Chondrocyte (in vitro differentiated cells): ENCODE measurements around the gene TMEM134. TPM values are rescaled to one million over a fixed set of nuclear protein-coding genes. Genes with fewer than 3 reads are reported as not detected.

Source experiments
- DNase-seq: peaks from one replicate; pipeline ENCODE4 v3.0.0; 2021; ENCODE audit warnings: mixed read lengths, low spot score
- H3K27ac Mint-ChIP-seq: one replicate; pipeline ENCODE4 v1.8.0; 2021; ENCODE audit warnings: mild to moderate bottlenecking, moderate library complexity, mixed read lengths; ENCODE audit not compliant: unreplicated experiment
- H3K27me3 Mint-ChIP-seq: 2 replicates; pipeline ENCODE4 v1.8.0; 2021; ENCODE audit warnings: low read depth, mixed read lengths
- H3K36me3 Mint-ChIP-seq: 2 replicates; pipeline ENCODE4 v1.8.0; 2021; ENCODE audit warnings: low read depth, mixed read lengths
- H3K4me1 Mint-ChIP-seq: 2 replicates; pipeline ENCODE4 v1.8.0; 2021; ENCODE audit warnings: low read depth, mild to moderate bottlenecking, mixed read lengths
- H3K4me3 Mint-ChIP-seq: one replicate; pipeline ENCODE4 v1.8.0; 2021; ENCODE audit warnings: mild to moderate bottlenecking, moderate library complexity, mixed read lengths; ENCODE audit not compliant: unreplicated experiment
- H3K9me3 Mint-ChIP-seq: 2 replicates; pipeline ENCODE4 v1.8.0; 2021; ENCODE audit warnings: low read depth, mixed read lengths
- total RNA-seq: library from RNA; stranded (reverse); gene quantifications from 3 replicates; pipeline ENCODE4 v1.2.1, GENCODE V29; 2021
- TF ChIP-seq, protein P1 (sequence below): fragments of 200-600 bp; sonication (generic); IDR thresholded peaks from 2 replicates; pipeline ENCODE4 v1.5.0; 2021; ENCODE audit warnings: antibody characterized with exemption, mild to moderate bottlenecking, moderate library complexity

TMEM134 gene
- total RNA-seq, 1 donor from 2014 or later, result 50.9 TPM

DNA sequence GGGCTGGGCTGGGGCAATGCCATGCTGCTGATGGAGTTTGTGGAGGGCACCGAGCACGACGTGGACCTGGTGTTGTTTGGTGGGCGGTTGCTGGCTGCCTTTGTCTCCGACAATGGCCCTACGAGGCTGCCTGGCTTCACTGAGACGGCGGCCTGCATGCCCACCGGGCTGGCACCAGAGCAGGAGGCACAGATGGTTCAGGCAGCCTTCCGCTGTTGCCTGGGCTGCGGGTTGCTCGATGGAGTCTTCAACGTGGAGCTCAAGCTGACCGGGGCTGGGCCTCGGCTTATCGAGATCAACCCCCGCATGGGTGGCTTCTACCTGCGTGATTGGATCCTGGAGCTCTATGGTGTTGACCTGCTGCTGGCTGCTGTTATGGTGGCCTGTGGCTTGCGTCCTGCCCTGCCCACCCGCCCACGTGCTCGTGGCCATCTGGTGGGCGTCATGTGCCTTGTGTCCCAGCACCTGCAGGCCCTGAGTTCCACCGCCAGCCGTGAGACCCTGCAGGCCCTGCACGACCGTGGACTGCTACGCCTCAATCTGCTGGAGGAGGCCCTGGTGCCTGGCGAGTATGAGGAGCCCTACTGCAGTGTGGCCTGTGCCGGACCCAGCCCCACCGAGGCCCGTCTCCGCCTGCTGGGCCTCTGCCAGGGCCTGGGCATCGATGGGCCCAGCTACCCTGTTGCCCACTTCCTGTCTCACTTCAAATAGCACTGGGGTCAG, 45.0 kb downstream of the TMEM134 start:
- H3K36me3 Mint-ChIP-seq, result no peaks in the 10 kb centered on the region
- H3K9me3 Mint-ChIP-seq, result no peaks in the 10 kb centered on the region

GRCh38 chr11:67423466-67423865, 45.6 kb downstream of the TMEM134 start:
- no peaks in the 10 kb centered on the region for H3K9me3 Mint-ChIP-seq
- H3K4me1 Mint-ChIP-seq, result peaks cover 11% of the 10 kb centered on the region
- no peak overlapping the region for H3K4me3 Mint-ChIP-seq
- TF ChIP-seq, protein P1, sequence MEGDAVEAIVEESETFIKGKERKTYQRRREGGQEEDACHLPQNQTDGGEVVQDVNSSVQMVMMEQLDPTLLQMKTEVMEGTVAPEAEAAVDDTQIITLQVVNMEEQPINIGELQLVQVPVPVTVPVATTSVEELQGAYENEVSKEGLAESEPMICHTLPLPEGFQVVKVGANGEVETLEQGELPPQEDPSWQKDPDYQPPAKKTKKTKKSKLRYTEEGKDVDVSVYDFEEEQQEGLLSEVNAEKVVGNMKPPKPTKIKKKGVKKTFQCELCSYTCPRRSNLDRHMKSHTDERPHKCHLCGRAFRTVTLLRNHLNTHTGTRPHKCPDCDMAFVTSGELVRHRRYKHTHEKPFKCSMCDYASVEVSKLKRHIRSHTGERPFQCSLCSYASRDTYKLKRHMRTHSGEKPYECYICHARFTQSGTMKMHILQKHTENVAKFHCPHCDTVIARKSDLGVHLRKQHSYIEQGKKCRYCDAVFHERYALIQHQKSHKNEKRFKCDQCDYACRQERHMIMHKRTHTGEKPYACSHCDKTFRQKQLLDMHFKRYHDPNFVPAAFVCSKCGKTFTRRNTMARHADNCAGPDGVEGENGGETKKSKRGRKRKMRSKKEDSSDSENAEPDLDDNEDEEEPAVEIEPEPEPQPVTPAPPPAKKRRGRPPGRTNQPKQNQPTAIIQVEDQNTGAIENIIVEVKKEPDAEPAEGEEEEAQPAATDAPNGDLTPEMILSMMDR, result no peak
- no peaks in the 10 kb centered on the region for H3K27me3 Mint-ChIP-seq
- no peak for DNase-seq
- H3K27ac Mint-ChIP-seq, result no peak overlapping the region
- no peaks in the 10 kb centered on the region for H3K36me3 Mint-ChIP-seq

More for the DNA sequence above, 45.0 kb downstream of the TMEM134 start:
- Mint-ChIP-seq H3K4me3 (no peak overlapping the region), H3K4me1 (peaks cover 16% of the 10 kb centered on the region), H3K27ac (no peak overlapping the region), H3K27me3 (no peaks in the 10 kb centered on the region)
- DNase-seq, result peak; percentile 85
- TF ChIP-seq, protein P1, result no peak

GRCh38 chr11:67422891-67423290, 46.2 kb downstream of the TMEM134 start:
- Mint-ChIP-seq H3K4me3 (no peak overlapping the region), H3K9me3 (no peaks in the 10 kb centered on the region), H3K36me3 (no peaks in the 10 kb centered on the region), H3K4me1 (peaks cover 8% of the 10 kb centered on the region), H3K27ac (no peak overlapping the region), H3K27me3 (no peaks in the 10 kb centered on the region)
- no peak for DNase-seq
- TF ChIP-seq, protein P1, result no peak

DNA sequence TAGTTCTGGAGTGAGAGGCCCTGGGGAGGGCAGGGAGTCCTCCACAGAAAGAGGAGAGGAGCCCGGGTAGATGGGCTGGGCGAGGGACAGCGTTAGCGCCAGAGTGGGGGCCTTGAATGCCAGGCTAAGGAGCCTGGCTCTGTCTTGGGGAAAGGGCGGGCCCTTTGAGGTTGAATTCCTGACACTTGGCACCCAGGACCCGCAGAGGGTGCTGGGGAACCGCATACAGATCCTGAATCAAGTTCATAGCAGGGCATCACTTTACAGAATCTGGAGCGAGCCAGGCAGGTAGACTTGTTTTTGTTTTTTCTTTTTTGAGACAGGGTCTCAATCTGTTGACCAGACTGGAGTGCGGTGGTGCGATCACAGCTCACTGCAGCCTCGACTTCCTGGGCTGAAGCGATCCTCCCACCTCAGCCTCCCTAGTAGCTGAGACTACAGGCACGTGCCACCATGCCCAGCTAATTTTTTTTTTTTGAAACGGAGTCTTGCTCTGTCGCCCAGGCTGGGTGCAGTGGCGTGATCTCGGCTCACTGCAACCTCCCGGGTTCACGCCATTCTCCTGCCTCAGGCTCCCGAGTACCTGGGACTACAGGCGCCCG, 47.5 kb downstream of the TMEM134 start:
- no peaks in the 10 kb centered on the region for H3K9me3 Mint-ChIP-seq
- TF ChIP-seq, protein P1, result no peak
- peak overlapping the region; percentile 67 for H3K4me3 Mint-ChIP-seq
- no peak for DNase-seq
- H3K27me3 Mint-ChIP-seq, result no peaks in the 10 kb centered on the region
- no peaks in the 10 kb centered on the region for H3K36me3 Mint-ChIP-seq
- no peak overlapping the region for H3K27ac Mint-ChIP-seq
- peaks cover 11% of the 10 kb centered on the region for H3K4me1 Mint-ChIP-seq

- Mint-ChIP-seq H3K27ac (no peak overlapping the region), H3K4me3 (peak overlapping the region; percentile 67), H3K36me3 (no peaks in the 10 kb centered on the region), H3K4me1 (peaks cover 17% of the 10 kb centered on the region), H3K9me3 (no peaks in the 10 kb centered on the region), H3K27me3 (no peaks in the 10 kb centered on the region)
- TF ChIP-seq, protein P1, result no peak
- no peak for DNase-seq
These were observed 48.2 kb downstream of the TMEM134 start for GRCh38 chr11:67420646-67421429.
